Measurements from ENCODE around the gene MAST1. TPM values are rescaled to one million over a fixed set of nuclear protein-coding genes. Genes with fewer than 3 reads are reported as not detected.
A peak's percentile ranks its signal among the peaks of the same experiment; 100 is the strongest.

The MAST1 gene
- polyA plus RNA-seq, 2 of the 4 experiments (the other 2 are of a cell fraction): 1.4 to 2.2 TPM

DNA sequence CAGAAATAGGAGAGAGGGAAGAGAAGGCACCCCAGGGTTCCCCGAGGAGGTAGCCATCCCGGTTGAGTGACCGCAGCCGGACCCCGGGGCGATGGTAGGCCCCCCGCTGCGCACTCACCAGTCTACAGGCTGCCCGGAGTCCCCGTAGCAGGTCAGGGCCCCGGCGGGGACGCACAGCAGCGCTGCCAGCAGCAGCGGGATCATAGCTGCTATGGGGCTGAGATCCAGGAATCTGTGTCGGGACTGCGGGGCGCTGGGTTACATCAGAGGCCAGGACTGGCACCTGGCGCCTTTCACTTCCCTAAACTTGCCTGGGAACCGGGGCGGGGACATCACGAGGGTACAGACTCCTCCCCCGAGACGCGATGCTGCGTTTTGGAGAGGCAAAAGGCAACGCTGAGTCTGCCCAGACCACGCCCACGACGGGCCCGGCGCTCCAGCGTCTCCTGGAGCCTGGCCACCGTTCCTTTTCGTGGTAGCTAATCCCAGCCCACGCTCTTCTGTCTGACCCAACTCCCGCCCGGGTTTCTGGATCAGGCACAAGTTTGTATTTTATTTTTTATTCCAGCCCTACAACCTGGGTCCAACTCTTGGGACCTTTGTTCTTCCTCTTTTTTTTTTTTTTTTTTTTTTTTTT is 43.0 kb downstream of the MAST1 start, which contains the start of gene DNASE2 (continued):
- TF ChIP-seq, protein P1, sequence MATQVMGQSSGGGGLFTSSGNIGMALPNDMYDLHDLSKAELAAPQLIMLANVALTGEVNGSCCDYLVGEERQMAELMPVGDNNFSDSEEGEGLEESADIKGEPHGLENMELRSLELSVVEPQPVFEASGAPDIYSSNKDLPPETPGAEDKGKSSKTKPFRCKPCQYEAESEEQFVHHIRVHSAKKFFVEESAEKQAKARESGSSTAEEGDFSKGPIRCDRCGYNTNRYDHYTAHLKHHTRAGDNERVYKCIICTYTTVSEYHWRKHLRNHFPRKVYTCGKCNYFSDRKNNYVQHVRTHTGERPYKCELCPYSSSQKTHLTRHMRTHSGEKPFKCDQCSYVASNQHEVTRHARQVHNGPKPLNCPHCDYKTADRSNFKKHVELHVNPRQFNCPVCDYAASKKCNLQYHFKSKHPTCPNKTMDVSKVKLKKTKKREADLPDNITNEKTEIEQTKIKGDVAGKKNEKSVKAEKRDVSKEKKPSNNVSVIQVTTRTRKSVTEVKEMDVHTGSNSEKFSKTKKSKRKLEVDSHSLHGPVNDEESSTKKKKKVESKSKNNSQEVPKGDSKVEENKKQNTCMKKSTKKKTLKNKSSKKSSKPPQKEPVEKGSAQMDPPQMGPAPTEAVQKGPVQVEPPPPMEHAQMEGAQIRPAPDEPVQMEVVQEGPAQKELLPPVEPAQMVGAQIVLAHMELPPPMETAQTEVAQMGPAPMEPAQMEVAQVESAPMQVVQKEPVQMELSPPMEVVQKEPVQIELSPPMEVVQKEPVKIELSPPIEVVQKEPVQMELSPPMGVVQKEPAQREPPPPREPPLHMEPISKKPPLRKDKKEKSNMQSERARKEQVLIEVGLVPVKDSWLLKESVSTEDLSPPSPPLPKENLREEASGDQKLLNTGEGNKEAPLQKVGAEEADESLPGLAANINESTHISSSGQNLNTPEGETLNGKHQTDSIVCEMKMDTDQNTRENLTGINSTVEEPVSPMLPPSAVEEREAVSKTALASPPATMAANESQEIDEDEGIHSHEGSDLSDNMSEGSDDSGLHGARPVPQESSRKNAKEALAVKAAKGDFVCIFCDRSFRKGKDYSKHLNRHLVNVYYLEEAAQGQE (IDR thresholded peaks at IDR 0.05): no peak
- TF ChIP-seq EP300 (IDR thresholded peaks at IDR 0.05) (no peak), ZC3H11A (IDR thresholded peaks at IDR 0.05) (no peak)
- TF ChIP-seq, protein P2, sequence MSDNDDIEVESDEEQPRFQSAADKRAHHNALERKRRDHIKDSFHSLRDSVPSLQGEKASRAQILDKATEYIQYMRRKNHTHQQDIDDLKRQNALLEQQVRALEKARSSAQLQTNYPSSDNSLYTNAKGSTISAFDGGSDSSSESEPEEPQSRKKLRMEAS (IDR thresholded peaks at IDR 0.05): peak; percentile 48; the same call in 1 of the 2 replicates

DNA sequence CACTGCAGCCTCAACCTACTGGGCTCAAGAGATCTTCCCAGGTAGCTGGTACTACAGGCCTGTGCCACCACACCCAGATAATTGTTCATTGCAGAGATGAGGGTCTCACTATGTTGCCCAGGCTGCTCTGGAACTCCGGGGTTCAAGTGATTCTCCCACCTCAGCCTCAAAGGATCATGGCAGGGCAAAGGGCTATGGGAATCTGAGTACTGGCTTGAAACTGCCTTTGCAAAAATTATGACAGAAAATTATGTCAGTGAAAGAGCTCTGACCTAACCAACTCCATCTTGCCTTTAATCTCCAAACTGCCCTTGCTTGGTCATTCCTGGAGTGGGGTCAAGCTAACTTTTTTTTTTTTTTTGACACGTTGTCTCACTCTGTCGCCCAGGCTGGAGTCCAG is 44.3 kb downstream of the MAST1 start:
- TF ChIP-seq ZSCAN20 (CRISPR knock-in tag; IDR thresholded peaks at IDR 0.05) (no peak), CEBPB (IDR thresholded peaks at IDR 0.05) (no peak), JUNB (IDR thresholded peaks at IDR 0.05) (no peak), MAZ (IDR thresholded peaks at IDR 0.05; ENCODE audit: borderline replicate concordance, low read depth, low read length) (no peak), FOSL2 (IDR thresholded peaks at IDR 0.05) (no peak), FOSL2 (CRISPR knock-in tag; IDR thresholded peaks at IDR 0.05) (no peak), RCOR1 (IDR thresholded peaks at IDR 0.05; ENCODE audit: low read depth, low read length) (no peak), RAD21 (conservative IDR thresholded peaks at IDR 0.05 in 1 of 2, IDR thresholded peaks at IDR 0.05 in 1 of 2) (no peak), NR3C1 (IDR thresholded peaks at IDR 0.05) (no peak), HOXB13 (CRISPR knock-in tag; IDR thresholded peaks at IDR 0.05; ENCODE audit: low read depth) (no peak), CBX2 (IDR thresholded peaks at IDR 0.05; ENCODE audit: borderline replicate concordance, low read depth) (no peak), ZNF302 (CRISPR knock-in tag; IDR thresholded peaks at IDR 0.05) (no peak), POLR2AphosphoS2 (conservative IDR thresholded peaks at IDR 0.05; ENCODE audit: low read length) (no peak), MYC (IDR thresholded peaks at IDR 0.05; ENCODE audit: borderline replicate concordance, low read length) (no peak), CHD4 (IDR thresholded peaks at IDR 0.05; ENCODE audit: borderline replicate concordance) (no peak)
- TF ChIP-seq, protein P3, sequence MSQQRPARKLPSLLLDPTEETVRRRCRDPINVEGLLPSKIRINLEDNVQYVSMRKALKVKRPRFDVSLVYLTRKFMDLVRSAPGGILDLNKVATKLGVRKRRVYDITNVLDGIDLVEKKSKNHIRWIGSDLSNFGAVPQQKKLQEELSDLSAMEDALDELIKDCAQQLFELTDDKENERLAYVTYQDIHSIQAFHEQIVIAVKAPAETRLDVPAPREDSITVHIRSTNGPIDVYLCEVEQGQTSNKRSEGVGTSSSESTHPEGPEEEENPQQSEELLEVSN (IDR thresholded peaks at IDR 0.05; ENCODE audit: borderline replicate concordance, low read depth): no peak
- TF ChIP-seq, protein P4, sequence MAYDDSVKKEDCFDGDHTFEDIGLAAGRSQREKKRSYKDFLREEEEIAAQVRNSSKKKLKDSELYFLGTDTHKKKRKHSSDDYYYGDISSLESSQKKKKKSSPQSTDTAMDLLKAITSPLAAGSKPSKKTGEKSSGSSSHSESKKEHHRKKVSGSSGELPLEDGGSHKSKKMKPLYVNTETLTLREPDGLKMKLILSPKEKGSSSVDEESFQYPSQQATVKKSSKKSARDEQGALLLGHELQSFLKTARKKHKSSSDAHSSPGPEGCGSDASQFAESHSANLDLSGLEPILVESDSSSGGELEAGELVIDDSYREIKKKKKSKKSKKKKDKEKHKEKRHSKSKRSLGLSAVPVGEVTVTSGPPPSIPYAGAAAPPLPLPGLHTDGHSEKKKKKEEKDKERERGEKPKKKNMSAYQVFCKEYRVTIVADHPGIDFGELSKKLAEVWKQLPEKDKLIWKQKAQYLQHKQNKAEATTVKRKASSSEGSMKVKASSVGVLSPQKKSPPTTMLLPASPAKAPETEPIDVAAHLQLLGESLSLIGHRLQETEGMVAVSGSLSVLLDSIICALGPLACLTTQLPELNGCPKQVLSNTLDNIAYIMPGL (CRISPR knock-in tag; IDR thresholded peaks at IDR 0.05; ENCODE audit: borderline replicate concordance): no peak
- DNase-seq (ENCODE audit: low read depth in 1 of 2, low spot score in 1 of 2) (no peak), ATAC-seq (no peak), FAIRE-seq (no peak)
- peaks cover 9% of the 10 kb centered on the region; the same call in 2 of the 3 replicates for H3K9me3 ChIP-seq
- no peak overlapping the region for H3K4me3 ChIP-seq
- POLR2A ChIA-PET: interaction anchor here (1.3 to 1.6 kb wide), 3 partner anchors 8 to 51 kb away, joined by 3 to 8 read pairs (median 5); partner anchors contain the start of genes FARSA and GCDH
- no peak overlapping the region for H3K27ac ChIP-seq
- no peak overlapping the region for H3K4me2 ChIP-seq
- 83% methylated on average over 3 of the region's 3 CpGs for WGBS (ENCODE audit: missing lambda C conversion rate)
- CTCF ChIA-PET: interaction anchor here (0.6 to 4.5 kb wide), 8 partner anchors 35 to 246 kb away, joined by 3 to 17 read pairs (median 4); no protein-coding TSS in a partner anchor
- no peaks in the 10 kb centered on the region for H3K4me1 ChIP-seq

Measured in A549 (cell line).